GM21367 (cell line): ENCODE results near the gene MAP2K5.

Source experiments
- ATAC-seq: cut with Tn5 transposase; IDR thresholded peaks from one replicate; pipeline ENCODE4 v1.9.1; 2021; ENCODE audit not compliant: unreplicated experiment

MAP2K5 gene

DNA sequence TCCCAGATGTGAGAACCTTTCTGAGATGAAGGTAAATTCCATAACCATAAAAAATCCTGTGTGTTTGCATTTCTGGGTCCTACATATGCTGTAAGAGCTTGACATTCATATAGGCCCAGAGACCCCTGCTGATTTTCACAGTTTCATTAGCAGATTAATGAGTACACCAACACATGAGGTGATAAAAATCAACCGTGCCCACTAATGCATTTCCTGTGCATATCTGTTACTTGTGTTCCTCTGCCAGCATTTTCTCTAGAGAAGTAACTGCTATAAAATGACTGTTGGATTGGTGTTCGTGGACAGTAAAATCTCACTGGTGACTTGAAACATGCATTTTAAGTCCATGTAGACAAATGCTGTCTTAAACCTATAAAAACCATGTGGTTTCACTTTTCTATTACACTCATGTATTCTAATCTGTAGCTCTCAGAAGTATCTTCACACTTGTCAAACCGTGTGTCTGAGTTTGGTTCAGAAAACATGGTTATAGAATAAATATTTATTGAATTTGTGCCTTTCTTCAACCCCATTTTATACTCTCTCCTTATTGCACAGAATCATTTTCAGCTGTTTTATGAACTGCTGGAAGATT, 14.6 kb downstream of the MAP2K5 start:
- no peak for ATAC-seq

DNA sequence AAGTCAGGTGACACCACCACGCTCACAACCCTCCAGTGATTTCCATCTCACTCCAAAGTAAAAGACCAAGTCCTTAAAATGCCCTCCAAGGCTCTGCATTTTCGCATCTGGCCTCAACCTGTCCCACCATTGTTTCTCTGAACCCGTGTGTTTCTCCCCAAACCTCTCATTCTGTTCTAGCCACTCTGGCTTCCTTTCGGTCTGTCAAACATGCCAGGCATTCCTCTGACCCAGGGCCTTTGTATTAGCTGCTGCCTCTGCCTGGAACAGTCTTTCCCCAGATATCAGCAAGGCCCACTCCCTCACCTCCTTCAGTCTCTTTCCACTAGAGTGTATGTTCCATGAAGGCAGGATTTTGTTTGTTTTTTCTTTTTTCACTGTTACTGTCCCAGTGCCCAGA, 16.0 kb downstream of the MAP2K5 start:
- no peak for ATAC-seq

DNA sequence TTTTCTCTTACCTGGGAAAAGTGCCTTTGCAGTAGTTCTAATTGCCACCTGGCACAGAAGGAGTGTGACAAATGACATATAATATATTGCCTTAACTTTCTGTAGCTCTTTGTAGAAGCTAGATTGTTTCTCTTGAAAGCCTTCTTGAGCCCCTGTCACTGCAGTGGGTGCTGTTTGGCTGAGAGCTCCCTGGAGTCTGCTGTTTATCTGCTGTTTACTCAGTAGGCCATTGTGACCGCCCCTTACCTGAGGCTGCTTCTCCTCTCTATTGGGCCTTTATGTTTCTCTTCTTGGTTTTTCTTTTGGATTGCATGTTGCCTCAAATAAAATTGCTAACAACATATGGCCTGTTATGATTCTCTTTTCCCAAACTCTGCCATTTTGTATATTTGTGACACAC, 16.7 kb downstream of the MAP2K5 start:
- no peak for ATAC-seq

GRCh38 chr15:67559576-67559975, 17.1 kb downstream of the MAP2K5 start:
- no peak for ATAC-seq

- ATAC-seq, result no peak
These were observed 17.8 kb downstream of the MAP2K5 start for GRCh38 chr15:67560320-67560719.

DNA sequence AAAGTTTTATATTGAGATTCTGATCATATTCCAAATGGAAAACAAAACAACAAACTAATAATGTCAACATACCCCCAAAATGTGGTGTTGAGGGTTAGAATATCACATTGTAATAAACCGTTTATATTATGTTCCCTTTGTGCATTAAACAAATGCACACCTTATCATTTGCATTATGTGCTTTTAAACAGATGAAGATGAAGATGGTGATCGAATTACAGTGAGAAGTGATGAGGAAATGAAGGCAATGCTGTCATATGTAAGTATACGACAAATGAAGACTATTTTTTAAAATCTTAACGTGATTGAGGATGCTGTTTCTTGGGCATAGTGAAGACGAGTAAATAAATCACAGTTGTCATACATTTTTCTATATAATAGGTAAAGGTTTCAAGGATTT, 20.6 kb downstream of the MAP2K5 start:
- ATAC-seq, result no peak

DNA sequence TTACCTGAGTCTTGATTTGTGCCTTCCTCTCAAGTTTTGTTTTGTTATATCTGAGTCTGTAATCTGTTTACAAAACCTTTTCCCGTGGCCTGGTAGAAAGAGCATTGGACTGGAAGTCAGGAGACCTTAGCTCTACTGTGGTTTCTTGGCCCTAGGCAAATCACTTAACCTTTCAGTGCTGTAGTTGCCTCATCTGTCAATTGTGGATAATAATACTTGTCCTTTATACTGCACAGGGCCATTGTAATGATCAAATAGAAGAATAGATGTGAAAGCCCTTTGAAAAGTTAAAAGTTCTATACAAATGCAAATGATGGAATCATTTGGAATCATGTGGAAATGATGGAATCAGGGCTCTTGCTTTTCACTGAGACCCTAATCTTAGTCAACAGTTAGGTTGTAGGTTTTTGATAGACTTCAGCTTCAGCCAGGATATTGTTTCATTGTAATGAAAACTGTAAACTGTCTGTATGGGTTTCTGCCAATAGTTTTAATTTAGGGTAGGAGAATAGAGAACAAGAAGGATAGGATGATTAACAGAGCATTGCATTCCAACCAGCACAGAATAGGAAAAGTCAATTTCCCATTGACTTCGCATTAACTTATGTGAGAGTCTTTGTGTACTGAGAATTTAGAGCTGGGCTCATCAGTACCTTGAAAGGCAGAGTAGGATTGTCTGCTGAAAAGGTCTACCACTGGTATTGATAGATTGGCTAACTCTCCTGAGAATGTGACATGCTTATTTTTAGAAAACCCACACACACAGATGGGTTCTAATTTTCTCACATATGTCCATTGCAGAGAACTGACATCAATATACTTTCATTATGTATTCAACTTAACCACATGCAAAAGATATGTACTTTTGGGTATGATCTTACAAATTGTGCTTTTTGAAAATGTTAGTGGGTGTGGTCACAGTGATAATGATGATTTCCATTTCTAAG, 21.8 kb downstream of the MAP2K5 start:
- peak; percentile 72 for ATAC-seq

DNA sequence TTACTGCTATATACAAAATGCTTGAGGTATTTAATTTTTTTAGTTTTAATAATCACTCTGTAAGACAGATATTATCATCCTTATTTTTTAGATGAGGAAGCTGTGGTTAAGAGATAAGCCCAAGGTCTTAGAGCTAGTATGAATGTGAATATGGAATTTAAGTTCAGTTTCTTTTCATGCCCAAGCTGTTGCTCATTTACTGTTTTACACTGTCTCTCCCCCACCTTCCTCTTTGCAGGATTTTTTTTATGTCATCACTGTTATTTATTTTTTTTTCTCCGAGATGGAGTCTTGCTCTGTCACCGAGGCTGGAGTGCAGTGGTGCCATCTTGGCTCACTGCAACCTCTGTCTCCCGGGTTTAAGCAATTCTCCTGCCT, 22.5 kb downstream of the MAP2K5 start:
- peak; percentile 29 for ATAC-seq

DNA sequence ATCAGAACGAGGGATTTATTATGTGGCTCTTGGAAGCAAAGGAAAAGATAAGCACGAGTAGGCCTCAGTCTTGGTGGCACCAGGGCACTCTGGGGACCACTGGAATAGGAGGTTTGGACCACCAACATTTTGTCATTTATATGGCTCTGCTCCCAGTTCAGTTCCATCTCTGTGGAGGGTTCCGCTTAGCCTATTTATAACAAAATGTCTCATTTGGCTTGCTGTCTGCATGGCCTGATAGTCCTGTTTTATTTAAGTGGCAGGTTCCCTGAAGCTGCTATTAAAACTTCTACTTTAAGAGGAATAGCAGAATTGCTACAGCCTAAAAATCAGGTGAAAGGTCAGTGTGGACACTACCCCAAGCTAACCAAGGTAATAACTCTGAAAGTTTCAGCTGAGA, 27.2 kb downstream of the MAP2K5 start:
- ATAC-seq, result no peak

- no peak for ATAC-seq
These were observed 28.6 kb downstream of the MAP2K5 start for GRCh38 chr15:67570875-67571647.

GRCh38 chr15:67571648-67572415, 29.3 kb downstream of the MAP2K5 start:
- ATAC-seq, result no peak

GRCh38 chr15:67573194-67573593, 30.7 kb downstream of the MAP2K5 start:
- no peak for ATAC-seq

GRCh38 chr15:67575039-67575502, 32.6 kb downstream of the MAP2K5 start:
- no peak for ATAC-seq

DNA sequence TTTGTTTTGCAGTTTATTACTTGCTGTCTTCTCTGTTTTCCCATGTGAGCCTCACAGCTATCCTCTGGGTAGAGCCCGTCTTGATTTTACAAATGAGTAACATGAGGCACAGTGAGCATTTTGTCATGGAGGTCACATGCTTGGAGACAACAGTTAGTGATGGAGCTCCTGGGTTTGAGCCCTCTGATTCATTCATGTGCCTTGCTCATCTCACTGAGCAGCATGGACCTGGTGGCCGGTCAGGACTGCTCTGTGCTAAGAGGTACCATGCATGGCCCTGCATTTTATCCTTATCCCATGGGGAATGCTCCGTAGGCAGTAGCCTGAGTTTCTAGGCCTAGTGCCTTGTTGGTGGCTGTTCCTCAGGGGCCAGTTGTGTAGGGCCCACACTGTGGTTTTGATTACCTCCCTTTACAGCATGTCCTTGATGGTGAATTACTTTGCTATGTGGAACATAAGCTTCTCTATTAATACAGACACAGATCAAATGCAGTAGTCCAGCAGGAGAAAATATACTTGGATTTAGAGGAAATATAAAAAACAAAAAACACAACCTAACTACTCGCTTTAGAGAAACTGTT, 35.6 kb downstream of the MAP2K5 start:
- no peak for ATAC-seq

DNA sequence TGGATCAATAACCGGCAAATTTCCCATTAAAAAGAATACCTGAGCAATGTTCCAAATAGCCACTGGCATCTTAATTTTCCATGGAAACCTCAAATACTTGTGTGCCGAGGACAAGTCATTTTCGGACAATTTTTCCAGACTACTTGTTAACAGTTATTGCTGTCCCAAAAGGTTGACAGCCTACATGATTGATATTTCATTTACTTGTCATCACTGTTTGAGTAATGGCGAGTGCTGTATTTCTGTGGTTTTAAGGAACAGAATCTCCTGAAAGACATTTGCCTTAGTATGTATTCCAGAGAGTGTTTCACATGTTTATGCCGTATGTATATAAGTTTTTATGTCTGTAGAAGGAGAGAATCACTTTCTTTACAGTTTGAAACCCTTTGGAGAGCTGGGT, 36.7 kb downstream of the MAP2K5 start:
- ATAC-seq, result no peak

- no peak for ATAC-seq
These were observed 37.5 kb downstream of the MAP2K5 start for GRCh38 chr15:67579967-67580366.

GRCh38 chr15:67584157-67584556, 41.7 kb downstream of the MAP2K5 start:
- ATAC-seq, result no peak

- no peak for ATAC-seq
These were observed 43.2 kb downstream of the MAP2K5 start for GRCh38 chr15:67585681-67586080.

DNA sequence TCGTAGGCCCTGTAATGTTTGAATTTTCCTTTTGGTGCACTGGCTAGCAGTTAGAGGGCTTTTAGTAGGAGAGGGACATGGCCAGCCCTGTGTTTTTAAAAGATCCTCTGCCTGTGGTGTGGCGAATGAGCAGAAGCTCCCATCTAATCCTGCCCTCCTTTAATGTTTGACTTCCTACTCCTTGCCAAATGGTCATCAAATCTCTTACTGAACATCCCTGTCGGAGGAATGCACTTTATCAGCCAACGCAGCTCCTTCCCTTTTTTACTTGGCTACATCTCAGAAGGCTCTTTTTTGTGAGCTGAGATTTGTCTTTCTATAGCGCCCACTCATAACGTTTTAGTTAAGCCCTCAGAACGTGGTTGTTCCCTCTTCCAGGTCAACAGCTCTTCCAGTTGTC, 44.8 kb downstream of the MAP2K5 start:
- ATAC-seq, result no peak

DNA sequence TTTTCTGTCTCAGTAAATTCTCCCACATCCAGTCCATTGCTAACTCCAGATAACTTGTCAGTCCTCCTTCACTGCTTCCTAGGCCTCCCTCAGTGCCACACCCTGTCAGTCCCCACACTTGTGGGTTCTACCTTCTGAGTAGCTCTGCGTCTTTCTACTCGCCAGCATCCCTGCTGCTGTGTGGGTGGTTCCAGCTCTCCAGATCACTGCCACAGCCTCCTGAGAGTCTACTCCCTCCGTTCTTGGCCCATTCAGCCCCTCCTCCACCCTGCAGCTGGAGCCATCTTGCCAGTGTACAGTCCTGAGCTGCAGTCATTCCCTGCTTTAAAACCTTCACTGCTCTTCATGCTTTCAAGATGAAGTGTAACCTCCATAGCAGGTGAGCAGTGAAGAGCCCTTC, 45.3 kb downstream of the MAP2K5 start:
- ATAC-seq, result no peak

GRCh38 chr15:67590191-67590590, 47.7 kb downstream of the MAP2K5 start:
- no peak for ATAC-seq
